ENCODE data around the gene PPM1A.

Gene PPM1A

GRCh38 chr14:60327447-60328331, 78.7 kb downstream of the PPM1A start:
- Histone ChIP-seq H3K27me3 (ENCODE audit: insufficient read depth, poor library complexity, severe bottlenecking) (peaks cover 18% of the 10 kb centered on the region), H3K9me3 (ENCODE audit: severe bottlenecking) (no peaks in the 10 kb centered on the region), H3K36me3 (ENCODE audit: low read depth) (no peaks in the 10 kb centered on the region), H3K4me3 (ENCODE audit: severe bottlenecking) (no peak overlapping the region), H3K27ac (ENCODE audit: poor library complexity, severe bottlenecking) (no peak overlapping the region), H3K4me1 (ENCODE audit: insufficient read depth, poor library complexity, severe bottlenecking) (peaks cover 7% of the 10 kb centered on the region)
- peak; percentile 22 for TF ChIP-seq CTCF (IDR thresholded peaks at IDR 0.05; ENCODE audit: poor library complexity, severe bottlenecking)
- no peak for DNase-seq (ENCODE audit: low spot score)
- ATAC-seq (ENCODE audit: low read depth) = peak; percentile 35; the same call in 2 of the 3 replicates

- H3K4me3 ChIP-seq (ENCODE audit: severe bottlenecking) = no peak overlapping the region
- H3K9me3 ChIP-seq (ENCODE audit: severe bottlenecking) = no peaks in the 10 kb centered on the region
- H3K27ac ChIP-seq (ENCODE audit: poor library complexity, severe bottlenecking) = no peak overlapping the region
- no peak for TF ChIP-seq CTCF (IDR thresholded peaks at IDR 0.05; ENCODE audit: poor library complexity, severe bottlenecking)
- ATAC-seq (ENCODE audit: low read depth) (no peak), DNase-seq (ENCODE audit: low spot score) (no peak)
- H3K4me1 ChIP-seq (ENCODE audit: insufficient read depth, poor library complexity, severe bottlenecking) = peaks cover 7% of the 10 kb centered on the region
- no peaks in the 10 kb centered on the region for H3K36me3 ChIP-seq (ENCODE audit: low read depth)
- peaks cover 26% of the 10 kb centered on the region for H3K27me3 ChIP-seq (ENCODE audit: insufficient read depth, poor library complexity, severe bottlenecking)
These were observed 79.6 kb downstream of the PPM1A start for GRCh38 chr14:60328583-60328982.

- no peak for ATAC-seq (ENCODE audit: low read depth)
- H3K4me1 ChIP-seq (ENCODE audit: insufficient read depth, poor library complexity, severe bottlenecking) = peaks cover 7% of the 10 kb centered on the region
- no peaks in the 10 kb centered on the region for H3K9me3 ChIP-seq (ENCODE audit: severe bottlenecking)
- H3K27me3 ChIP-seq (ENCODE audit: insufficient read depth, poor library complexity, severe bottlenecking) = peaks cover 29% of the 10 kb centered on the region
- no peak overlapping the region for H3K4me3 ChIP-seq (ENCODE audit: severe bottlenecking)
- H3K27ac ChIP-seq (ENCODE audit: poor library complexity, severe bottlenecking) = no peak overlapping the region
- DNase-seq (ENCODE audit: low spot score) = no peak
- H3K36me3 ChIP-seq (ENCODE audit: low read depth) = no peaks in the 10 kb centered on the region
- TF ChIP-seq CTCF (IDR thresholded peaks at IDR 0.05; ENCODE audit: poor library complexity, severe bottlenecking) = no peak
These were observed 80.3 kb downstream of the PPM1A start for GRCh38 chr14:60329274-60329673.

- Histone ChIP-seq H3K27me3 (ENCODE audit: insufficient read depth, poor library complexity, severe bottlenecking) (peaks cover 27% of the 10 kb centered on the region), H3K27ac (ENCODE audit: poor library complexity, severe bottlenecking) (no peak overlapping the region), H3K4me3 (ENCODE audit: severe bottlenecking) (peak overlapping the region; percentile 4), H3K36me3 (ENCODE audit: low read depth) (no peaks in the 10 kb centered on the region), H3K4me1 (ENCODE audit: insufficient read depth, poor library complexity, severe bottlenecking) (peaks cover 7% of the 10 kb centered on the region), H3K9me3 (ENCODE audit: severe bottlenecking) (no peaks in the 10 kb centered on the region)
- DNase-seq (ENCODE audit: low spot score) (no peak), ATAC-seq (ENCODE audit: low read depth) (peak; percentile 54)
- TF ChIP-seq CTCF (IDR thresholded peaks at IDR 0.05; ENCODE audit: poor library complexity, severe bottlenecking) = peak; percentile 74
These were observed 82.4 kb downstream of the PPM1A start for GRCh38 chr14:60331201-60332045.

Data from RWPE2 (cell line).